ENCODE data around the gene RAP2A.

GRCh38 chr13:97498419-97498818, 64.5 kb downstream of the RAP2A start:
- no peak for TF ChIP-seq CTCF (IDR thresholded peaks at IDR 0.05)
- TF ChIP-seq POLR2AphosphoS5 (IDR thresholded peaks at IDR 0.05), result no peak

Data from gastroesophageal sphincter (tissue), 3 donors.